CD14-positive monocyte (primary cell): ENCODE results near the gene MFGE8. TPM values are rescaled to one million over a fixed set of nuclear protein-coding genes. Genes with fewer than 3 reads are reported as not detected.
A peak's percentile ranks its signal among the peaks of the same experiment; 100 is the strongest.

ENCODE experiments used
- DNase-seq, 3 donors: peaks; one replicate each; pipeline ENCODE4 v3.0.0-alpha.2; 2011 to 2022
- H2AFZ ChIP-seq: 2 replicates; pipeline ENCODE4 v1.6.0; 2012; ENCODE audit warnings: mild to moderate bottlenecking, low read depth, low read length, inconsistent platforms; ENCODE audit not compliant: insufficient read depth, poor library complexity, severe bottlenecking
- H3K27ac ChIP-seq, 2 donors: 1 replicate in 1 of 2; 2 replicates in 1 of 2; pipeline ENCODE4 v1.5.1; 2012 to 2013; ENCODE audit warnings: low read length in 2 of 2, control low read depth in 1 of 2, inconsistent platforms in 1 of 2, low read depth in 1 of 2, mild to moderate bottlenecking in 1 of 2
- H3K27me3 ChIP-seq, 2 donors: one replicate each; pipeline versions ENCODE4 v1.6.0 to v1.6.1; 2011 to 2013; ENCODE audit warnings: low read length in 2 of 2; ENCODE audit not compliant: control insufficient read depth in 2 of 2, insufficient read depth in 2 of 2
- H3K36me3 ChIP-seq, 2 donors: replicated peaks in 1 of 2; 1 replicate in 1 of 2; 2 replicates in 1 of 2; pipeline versions ENCODE4 v1.5.1 to v1.6.1; 2012 to 2013; ENCODE audit warnings: low read length in 2 of 2, control low read depth in 1 of 2, inconsistent platforms in 1 of 2, mild to moderate bottlenecking in 1 of 2; ENCODE audit not compliant: insufficient read depth in 2 of 2, control insufficient read depth in 1 of 2
- H3K4me1 ChIP-seq, 2 donors: 1 replicate in 1 of 2; 2 replicates in 1 of 2; pipeline versions ENCODE4 v1.5.1 to v1.6.1; 2012 to 2013; ENCODE audit warnings: low read length in 2 of 2, control low read depth in 1 of 2, inconsistent platforms in 1 of 2, mild to moderate bottlenecking in 1 of 2, moderate library complexity in 1 of 2; ENCODE audit not compliant: insufficient read depth in 2 of 2, control insufficient read depth in 1 of 2
- H3K4me2 ChIP-seq: replicated peaks from 2 replicates; pipeline ENCODE3; 2012; ENCODE audit warnings: low read length, moderate library complexity, mild to moderate bottlenecking; ENCODE audit not compliant: poor library complexity, severe bottlenecking; ENCODE audit errors: extremely low read depth
- H3K4me3 ChIP-seq, 3 experiments: fragments of 200-600 bp in 1 of 3; sonication (generic) in 1 of 3; replicated peaks in 1 of 3; 1 replicate in 2 of 3; 2 replicates in 1 of 3; pipeline ENCODE4 v1.5.1; 2011 to 2013; ENCODE audit warnings: low read length in 3 of 3, mild to moderate bottlenecking in 3 of 3, control low read depth in 2 of 3, low read depth in 2 of 3, inconsistent platforms in 1 of 3, moderate library complexity in 1 of 3
- H3K79me2 ChIP-seq: 2 replicates; pipeline ENCODE4 v1.6.0; 2012; ENCODE audit warnings: mild to moderate bottlenecking, control low read depth, inconsistent platforms, low read length, moderate library complexity; ENCODE audit not compliant: insufficient read depth
- H3K9ac ChIP-seq: 2 replicates; pipeline ENCODE4 v1.6.0; 2017; ENCODE audit warnings: low read length, mild to moderate bottlenecking; ENCODE audit not compliant: insufficient read depth, poor library complexity, severe bottlenecking
- H3K9me3 ChIP-seq, 2 donors: replicated peaks in 1 of 2; 1 replicate in 1 of 2; 2 replicates in 1 of 2; pipeline versions ENCODE4 v1.5.1 to v1.6.1; 2012 to 2013; ENCODE audit warnings: low read length in 2 of 2, control low read depth in 1 of 2; ENCODE audit not compliant: control insufficient read depth in 1 of 2, insufficient read depth in 1 of 2
- H4K20me1 ChIP-seq: 2 replicates; pipeline ENCODE4 v1.6.0; 2012; ENCODE audit warnings: mild to moderate bottlenecking, low read length, control low read depth, moderate library complexity; ENCODE audit not compliant: insufficient read depth
- H3K27ac Mint-ChIP-seq, 7 donors: one replicate each; pipeline ENCODE4 v1.8.0; 2020; ENCODE audit warnings: mild to moderate bottlenecking in 7 of 7, mixed read lengths in 7 of 7, moderate library complexity in 6 of 7, inconsistent platforms in 2 of 7
- H3K27me3 Mint-ChIP-seq, 3 donors: one replicate each; pipeline ENCODE4 v1.8.0; 2021 to 2022; ENCODE audit warnings: low read depth in 3 of 3, mild to moderate bottlenecking in 3 of 3, mixed read lengths in 3 of 3, moderate library complexity in 3 of 3, inconsistent platforms in 1 of 3
- H3K36me3 Mint-ChIP-seq, 2 donors: one replicate each; pipeline ENCODE4 v1.8.0; 2020; ENCODE audit warnings: mixed read lengths in 2 of 2, inconsistent platforms in 1 of 2, mild to moderate bottlenecking in 1 of 2
- H3K4me1 Mint-ChIP-seq: one replicate; pipeline ENCODE4 v1.8.0; 2020; ENCODE audit warnings: mild to moderate bottlenecking, mixed read lengths
- H3K4me3 Mint-ChIP-seq, 2 donors: one replicate each; pipeline ENCODE4 v1.8.0; 2020; ENCODE audit warnings: mild to moderate bottlenecking in 2 of 2, mixed read lengths in 2 of 2, moderate library complexity in 1 of 2
- H3K9me3 Mint-ChIP-seq, 7 donors: one replicate each; pipeline ENCODE4 v1.8.0; 2020 to 2022; ENCODE audit warnings: mixed read lengths in 7 of 7, mild to moderate bottlenecking in 6 of 7, moderate library complexity in 6 of 7, inconsistent platforms in 2 of 7
- CTCF ChIP-seq: fragments of 200-600 bp; IDR thresholded peaks from one replicate; pipeline ENCODE4 v1.8.0; 2022; ENCODE audit warnings: antibody characterized with exemption, mild to moderate bottlenecking
- WGBS: methylation state at CpG from one replicate; pipeline ENCODE4 v1.1.5; 2013; ENCODE audit warnings: missing lambda C conversion rate; ENCODE audit not compliant: insufficient coverage; 5-methylcytosine and 5-hydroxymethylcytosine counted together
- intact Hi-C, 2 donors: fragments of 100-400 bp; cut with micrococcal nuclease; formaldehyde crosslinking; loops; one replicate each; pipeline versions ENCODE4 v1.15.0 to v1.15.1; 2023
- polyA plus RNA-seq, 3 donors: library from polyadenylated mRNA; depleted of rRNA in 1 of 3; unstranded in 2 of 3; stranded (reverse) in 1 of 3; fragments of 300-500 nt in 2 of 3; fragments of >200 nt in 1 of 3; fragmentation: Illumina TruSeq in 2 of 3; gene quantifications; 1 replicate in 2 of 3; 2 replicates in 1 of 3; pipeline ENCODE4 v1.2.3, GENCODE V29; 2012 to 2021

Gene MFGE8
- polyA plus RNA-seq, 3 donors = 2.7 TPM; not detected in 2

GRCh38 chr15:88906551-88906950 lies 6.6 kb downstream of the MFGE8 start:
- intact Hi-C loops = loop anchor here (10.0 kb wide), 2 partner anchors 108 to 268 kb away; no protein-coding TSS in a partner anchor
- no peaks in the 10 kb centered on the region for H3K36me3 Mint-ChIP-seq

GRCh38 chr15:88906130-88906529 lies 7.0 kb downstream of the MFGE8 start:
- no peaks in the 10 kb centered on the region for H3K4me1 ChIP-seq
- no peak overlapping the region for H3K4me2 ChIP-seq
- no peak overlapping the region for H3K9ac ChIP-seq
- no peaks in the 10 kb centered on the region for H3K36me3 ChIP-seq
- no peak for DNase-seq
- no peaks in the 10 kb centered on the region for H4K20me1 ChIP-seq
- no peak for TF ChIP-seq CTCF
- H3K27me3 Mint-ChIP-seq = peaks cover 0 to 1% (median under 1%) of the 10 kb centered on the region in 3 donors
- no peak overlapping the region for H2AFZ ChIP-seq
- H3K27ac Mint-ChIP-seq = no peak overlapping the region
- 83% methylated on average over 1 of the region's 1 CpG for WGBS
- intact Hi-C loops = loop anchor here (10.0 kb wide), 2 partner anchors 109 to 269 kb away; no protein-coding TSS in a partner anchor
- peaks cover 2% of the 10 kb centered on the region for H3K4me1 Mint-ChIP-seq
- H3K9me3 ChIP-seq = no peaks in the 10 kb centered on the region
- H3K9me3 Mint-ChIP-seq = no peaks in the 10 kb centered on the region
- H3K27ac ChIP-seq = no peak overlapping the region
- H3K36me3 Mint-ChIP-seq = no peaks in the 10 kb centered on the region
- no peaks in the 10 kb centered on the region for H3K79me2 ChIP-seq
- no peak overlapping the region for H3K4me3 Mint-ChIP-seq
- H3K4me3 ChIP-seq = no peak overlapping the region
- no peaks in the 10 kb centered on the region for H3K27me3 ChIP-seq

More at GRCh38 chr15:88906551-88906950, 6.6 kb downstream of the MFGE8 start:
- peak overlapping the region in 1 of 7 donors; percentile 1 for H3K27ac Mint-ChIP-seq
- no peak overlapping the region for H3K4me3 ChIP-seq
- peaks cover 0 to 3% (median 2%) of the 10 kb centered on the region in 3 donors for H3K27me3 Mint-ChIP-seq
- DNase-seq = no peak
- H4K20me1 ChIP-seq = no peaks in the 10 kb centered on the region
- no peaks in the 10 kb centered on the region for H3K36me3 ChIP-seq
- 96% methylated on average over 3 of the region's 7 CpGs for WGBS
- H3K4me3 Mint-ChIP-seq = peak overlapping the region in 1 of 2 donors; percentile 37
- no peak overlapping the region for H3K9ac ChIP-seq
- no peak for TF ChIP-seq CTCF
- H3K4me2 ChIP-seq = no peak overlapping the region
- no peak overlapping the region for H2AFZ ChIP-seq
- H3K4me1 ChIP-seq = no peaks in the 10 kb centered on the region
- no peaks in the 10 kb centered on the region for H3K27me3 ChIP-seq
- H3K9me3 Mint-ChIP-seq = no peaks in the 10 kb centered on the region
- no peaks in the 10 kb centered on the region for H3K9me3 ChIP-seq
- peaks cover 2% of the 10 kb centered on the region for H3K4me1 Mint-ChIP-seq
- H3K27ac ChIP-seq = no peak overlapping the region
- no peaks in the 10 kb centered on the region for H3K79me2 ChIP-seq
